SK-MEL-5 (cell line): ENCODE results near the gene ABCB4. TPM values are rescaled to one million over a fixed set of nuclear protein-coding genes. Genes with fewer than 3 reads are reported as not detected.
A peak's percentile ranks its signal among the peaks of the same experiment; 100 is the strongest.
"Not testable (repeated sequence)": the region's sequence is repeated elsewhere in the genome, so short reads cannot be mapped to it uniquely, and the experiment has no call there.

ENCODE experiments used
- DNase-seq: peaks from one replicate; pipeline ENCODE4 v3.0.0-alpha.2; 2016; ENCODE audit warnings: low read depth, low spot score
- in situ Hi-C: cut with HindIII; loops from 2 replicates; pipeline ENCODE4 v1.10.0; 2016; ENCODE audit warnings: low sequenced_read_pairs, high pct_unique_total_duplicates, low pct_unique_long_range_greater_than_20kb
- total RNA-seq: library from RNA; depleted of rRNA; stranded (reverse); fragments of >200 nt; shearing (Covaris generic); gene quantifications from 2 replicates; pipeline ENCODE4 v1.2.3, GENCODE V29; 2014

ABCB4 gene
- total RNA-seq, 1 experiment from 2014 or later, result 10.7 TPM

DNA sequence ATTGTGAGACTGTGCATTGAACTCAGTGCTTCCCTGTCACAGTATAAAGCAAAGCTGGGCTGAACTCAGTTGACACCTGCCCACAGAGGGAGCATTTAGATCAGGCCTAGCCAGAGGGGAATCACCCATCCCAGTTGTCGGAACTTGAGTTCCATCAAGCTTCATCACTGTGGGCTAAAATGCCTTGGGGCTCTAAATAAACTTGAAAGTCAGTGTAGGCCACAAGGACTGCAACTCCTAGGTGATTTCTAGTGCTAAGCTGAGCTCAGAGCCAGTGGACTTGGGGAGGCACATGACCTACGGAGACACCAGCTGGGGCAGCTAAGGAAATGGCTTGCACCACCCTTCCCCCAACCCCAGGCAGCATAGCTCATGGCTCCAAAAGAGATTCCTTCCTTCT lies 7.7 kb upstream of the ABCB4 start:
- DNase-seq, result no peak
- in situ Hi-C loops, result no loop called here

DNA sequence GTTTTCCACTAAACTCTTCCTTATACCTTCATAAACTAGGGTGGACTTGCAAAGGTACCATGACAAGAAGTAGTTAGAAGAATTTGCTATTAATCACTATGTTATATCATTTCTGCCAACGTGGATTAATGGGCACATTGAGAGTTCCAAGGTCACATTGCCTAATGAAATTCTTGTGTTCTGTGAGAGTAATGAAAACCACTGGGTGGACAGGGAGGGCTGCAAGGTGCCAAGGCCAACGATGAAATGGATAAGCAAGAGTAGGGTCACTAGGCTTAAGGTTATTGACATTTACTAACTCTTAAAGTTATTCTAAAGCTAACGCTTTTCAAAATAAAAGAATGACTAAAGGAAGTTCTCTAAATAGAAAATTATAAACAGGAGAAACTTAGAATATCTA lies 6.6 kb upstream of the ABCB4 start:
- DNase-seq, result no peak
- in situ Hi-C loops, result no loop called here

DNA sequence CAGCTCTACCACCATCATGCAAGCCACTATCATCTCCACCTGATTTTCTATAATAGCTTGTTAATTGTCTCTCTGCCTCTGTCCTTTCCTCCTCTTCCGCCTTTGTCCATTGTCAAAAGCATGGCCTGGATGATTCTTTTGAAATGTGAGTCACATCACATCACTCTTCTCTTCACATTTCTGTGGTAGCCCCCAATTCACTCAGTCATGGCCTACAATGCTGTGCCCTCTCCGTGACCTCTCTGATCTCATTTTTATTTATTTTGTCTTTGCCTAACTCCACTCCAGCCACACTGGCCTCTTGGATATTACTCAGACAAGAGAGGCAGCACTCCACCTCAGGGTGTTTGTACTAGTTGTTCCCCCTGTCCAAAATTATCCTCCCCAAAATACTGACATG lies 4.9 kb upstream of the ABCB4 start:
- peak; percentile 23 for DNase-seq

DNA sequence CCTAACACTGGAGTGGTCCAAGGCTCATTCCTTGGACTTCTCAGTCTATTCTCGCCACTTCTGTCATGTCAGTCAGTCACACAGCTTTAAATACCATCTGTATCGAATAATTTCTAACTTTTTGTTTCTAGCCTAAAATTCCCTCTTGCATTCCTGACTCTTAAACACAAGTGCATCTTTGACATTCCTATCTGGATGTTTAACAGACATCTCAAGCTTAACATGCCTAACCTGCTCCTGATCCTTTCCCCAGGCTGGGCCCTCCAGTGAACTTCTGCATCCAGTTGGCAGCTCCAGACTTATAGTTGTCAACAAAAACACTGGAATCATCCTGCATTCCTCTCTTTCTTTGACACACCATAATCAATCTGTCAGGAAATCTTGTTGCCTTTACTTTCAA lies 4.5 kb upstream of the ABCB4 start:
- in situ Hi-C loops, result no loop called here
- no peak for DNase-seq

More for the DNA sequence above, 4.9 kb upstream of the ABCB4 start:
- in situ Hi-C loops, result no loop called here

GRCh38 chr7:87476179-87476557 lies 688 bp upstream of the ABCB4 start:
- DNase-seq, result no peak
- in situ Hi-C loops, result no loop called here

GRCh38 chr7:87474533-87475358 lies 734 bp downstream of the ABCB4 start:
- DNase-seq, result peak; percentile 60
- in situ Hi-C loops, result no loop called here

- DNase-seq, result peak; percentile 24
- in situ Hi-C loops, result no loop called here
These were observed 1.5 kb downstream of the ABCB4 start for GRCh38 chr7:87473986-87474385.

DNA sequence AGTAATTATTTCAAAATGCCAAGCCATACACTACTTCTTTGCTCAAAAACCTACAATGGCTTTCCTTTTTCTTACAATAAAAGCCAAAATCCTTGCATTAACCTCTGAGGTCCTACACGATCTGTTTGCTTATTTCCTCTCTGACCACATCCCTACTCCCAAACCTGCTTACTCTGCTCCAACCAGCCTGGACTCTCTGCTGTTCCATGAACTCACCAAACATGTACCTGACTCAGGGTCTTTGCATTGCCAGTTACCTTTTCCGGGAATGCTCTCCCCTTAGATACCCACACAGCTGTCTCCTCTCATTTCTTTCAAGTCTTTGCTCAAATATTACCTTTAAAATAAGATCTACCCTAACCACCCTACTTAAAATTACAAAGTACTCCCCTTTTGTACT lies 2.3 kb downstream of the ABCB4 start:
- in situ Hi-C loops, result no loop called here
- DNase-seq, result no peak

GRCh38 chr7:87471473-87471872 lies 4.0 kb downstream of the ABCB4 start:
- in situ Hi-C loops, result no loop called here
- DNase-seq, result no peak

DNA sequence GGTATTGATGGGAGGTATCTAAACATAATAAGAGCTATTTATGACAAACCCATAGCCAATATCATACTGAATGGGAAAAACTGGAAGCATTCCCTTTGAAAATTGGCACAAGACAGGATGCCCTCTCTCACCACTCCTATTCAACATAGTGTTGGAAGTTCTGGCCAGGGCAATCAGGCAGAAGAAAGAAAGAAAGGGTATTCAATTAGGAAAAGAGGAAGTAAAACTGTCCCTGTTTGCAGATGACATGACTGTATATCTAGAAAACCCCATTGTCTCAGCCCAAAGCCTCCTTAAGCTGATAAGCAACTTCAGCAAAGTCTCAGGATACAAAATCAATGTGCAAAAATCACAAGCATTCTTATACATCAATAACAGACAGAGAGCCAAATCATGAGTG lies 6.3 kb downstream of the ABCB4 start:
- in situ Hi-C loops, DNase-seq: not testable (repeated sequence)

- DNase-seq, in situ Hi-C loops: not testable (repeated sequence)
These were observed 10.0 kb downstream of the ABCB4 start for GRCh38 chr7:87465534-87465880.

DNA sequence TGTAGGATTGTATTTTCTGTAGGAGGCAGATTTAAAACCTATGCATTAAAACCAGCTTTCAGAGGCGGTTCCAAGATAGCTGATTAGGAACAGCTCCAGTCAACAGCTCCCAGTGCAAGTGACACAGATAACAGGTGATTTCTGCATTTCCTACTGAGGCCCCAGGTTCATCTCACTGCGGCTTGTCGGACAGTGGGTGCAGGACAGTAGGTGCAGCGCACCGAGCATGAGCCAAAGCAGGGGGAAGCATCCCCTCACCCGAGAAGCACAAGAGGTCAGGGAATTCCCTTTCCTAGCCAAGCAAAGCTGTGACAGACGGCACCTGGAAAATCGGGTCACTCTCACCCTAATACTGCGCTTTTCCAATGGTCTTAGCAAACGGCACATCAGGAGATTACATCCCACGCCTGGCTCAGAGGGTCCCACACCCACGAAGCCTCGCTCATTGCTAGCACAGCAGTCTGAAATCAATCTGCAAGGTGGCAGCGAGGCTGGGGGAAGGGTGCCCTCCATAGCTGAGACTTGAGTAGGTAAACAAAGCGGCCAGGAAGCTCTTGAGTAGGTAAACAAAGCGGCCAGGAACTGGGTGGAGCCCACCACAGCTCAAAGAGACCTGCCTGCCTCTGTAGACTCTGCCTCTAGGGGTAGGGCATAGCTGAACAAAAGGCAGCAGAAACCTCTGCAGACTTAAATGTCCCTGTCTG lies 10.5 kb downstream of the ABCB4 start:
- not testable (repeated sequence) for DNase-seq

GRCh38 chr7:87463982-87464381 lies 11.5 kb downstream of the ABCB4 start:
- in situ Hi-C loops, result no loop called here

More for the DNA sequence above, 10.5 kb downstream of the ABCB4 start:
- in situ Hi-C loops, result not testable (repeated sequence)

GRCh38 chr7:87460444-87460843 lies 15.0 kb downstream of the ABCB4 start:
- DNase-seq, in situ Hi-C loops: not testable (repeated sequence)

More at GRCh38 chr7:87463982-87464381, 11.5 kb downstream of the ABCB4 start:
- DNase-seq, result no peak

- in situ Hi-C loops, result no loop called here
These were observed 15.5 kb downstream of the ABCB4 start for GRCh38 chr7:87459941-87460340.

DNA sequence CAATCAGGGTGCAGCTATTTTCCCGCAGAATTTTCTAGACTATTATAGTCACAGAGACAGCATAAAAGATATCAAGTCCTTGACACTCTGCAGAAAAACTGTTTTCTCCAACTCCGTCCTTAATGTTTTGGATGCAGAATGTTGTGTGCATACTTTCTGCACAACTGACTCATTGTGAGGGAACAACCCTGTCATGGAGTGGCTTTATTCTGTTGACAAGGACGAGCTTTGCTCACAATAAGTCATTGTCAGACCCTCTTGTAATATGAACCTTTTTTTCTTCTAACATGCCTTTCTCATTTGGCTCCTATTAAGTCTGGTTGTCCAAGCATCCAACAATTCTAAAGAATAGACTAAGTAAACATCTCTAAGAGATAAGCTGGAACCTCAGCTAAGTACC lies 17.3 kb downstream of the ABCB4 start:
- DNase-seq, result peak; percentile 36
- in situ Hi-C loops, result no loop called here

More at GRCh38 chr7:87459941-87460340, 15.5 kb downstream of the ABCB4 start:
- no peak for DNase-seq

GRCh38 chr7:87456247-87456646 lies 19.2 kb downstream of the ABCB4 start:
- DNase-seq, result no peak
- in situ Hi-C loops, result no loop called here

- in situ Hi-C loops, result no loop called here
- DNase-seq, result peak; percentile 39
These were observed 23.2 kb downstream of the ABCB4 start for GRCh38 chr7:87452279-87452678.

GRCh38 chr7:87451187-87451586 lies 24.3 kb downstream of the ABCB4 start:
- DNase-seq, result no peak
- in situ Hi-C loops, result no loop called here
